Adrenal gland (tissue), 12 donors: ENCODE results near the gene CCDC61. TPM values are rescaled to one million over a fixed set of nuclear protein-coding genes. Genes with fewer than 3 reads are reported as not detected.
A peak's percentile ranks its signal among the peaks of the same experiment; 100 is the strongest.

ENCODE experiments used
- DNase-seq, 7 donors: peaks; one replicate each; pipeline ENCODE4 v3.0.0-alpha.2; 2019 to 2020
- H3K27ac ChIP-seq, 5 donors: fragments of 200-600 bp; sonication (generic) in 4 of 5; 1 replicate in 3 of 5; 2 replicates in 2 of 5; pipeline versions ENCODE4 v1.5.1 to v1.8.0; 2016 to 2020; ENCODE audit warnings: mild to moderate bottlenecking in 1 of 5
- H3K27me3 ChIP-seq: fragments of 200-600 bp; 2 replicates; pipeline ENCODE4 v1.8.0; 2021
- H3K36me3 ChIP-seq, 2 donors: fragments of 200-600 bp; replicated peaks in 1 of 2; 1 replicate in 1 of 2; 2 replicates in 1 of 2; pipeline versions ENCODE4 v1.5.1 to v1.8.0; 2018 to 2022
- H3K4me1 ChIP-seq, 2 donors: fragments of 200-600 bp; replicated peaks in 1 of 2; 1 replicate in 1 of 2; 2 replicates in 1 of 2; pipeline versions ENCODE4 v1.5.1 to v1.8.0; 2018 to 2021
- H3K4me3 ChIP-seq, 4 donors: fragments of 200-600 bp; sonication (generic) in 3 of 4; one replicate each; pipeline ENCODE4 v1.5.1; 2016 to 2018
- H3K9me3 ChIP-seq, 3 donors: fragments of 200-600 bp; sonication (generic) in 1 of 3; replicated peaks in 1 of 3; 1 replicate in 2 of 3; 2 replicates in 1 of 3; pipeline versions ENCODE4 v1.5.1 to v1.8.0; 2016 to 2021
- POLR2A ChIP-seq, 2 donors: fragments of 450-650 bp; IDR thresholded peaks; one replicate each; pipeline ENCODE4 v1.6.1; 2017; ENCODE audit warnings: antibody characterized with exemption in 2 of 2, mild to moderate bottlenecking in 2 of 2, moderate library complexity in 1 of 2
- WGBS, 4 donors: extraction: QIAGEN DNeasy Blood & Tissue Kit in 2 of 4; methylation state at CpG; one replicate each; pipeline versions ENCODE4 v1.1.5 to v1.1.7; 2013 to 2017; 5-methylcytosine and 5-hydroxymethylcytosine counted together
- intact Hi-C, 2 donors: fragments of 100-400 bp; cut with DNase I; formaldehyde crosslinking; loops; one replicate each; pipeline versions ENCODE4 v1.14.1 to v1.15.0; 2022 to 2023
- polyA plus RNA-seq, 3 donors: library from polyadenylated mRNA; stranded (reverse); fragments of 200-250 nt in 2 of 3; fragments of 350-450 nt in 1 of 3; fragmentation: Illumina TruSeq in 1 of 3; extraction: RNeasy Lipid Tissue Mini Kit (QIAGEN cat#74804) in 1 of 3; gene quantifications; one replicate each; pipeline ENCODE4 v1.2.3, GENCODE V29; 2013 to 2014
- total RNA-seq, 9 donors: library from RNA; depleted of rRNA in 4 of 9; stranded (reverse); fragments of >200 nt in 4 of 9; fragments of 120-200 nt in 1 of 9; fragmentation: NEBNext Ultra II Directional in 1 of 9; extraction: Animal tissue kit (Norgen Biotek cat#: 25700) in 1 of 9; gene quantifications; one replicate each; pipeline versions ENCODE4 v1.1.0 to v1.2.4, GENCODE V29; 2013 to 2023
- TF ChIP-seq, protein P1 (sequence below), 6 experiments: fragments of 450-650 bp in 4 of 6; fragments of 200-600 bp in 2 of 6; sonication (generic) in 1 of 6; IDR thresholded peaks; 1 replicate in 5 of 6; 2 replicates in 1 of 6; pipeline versions ENCODE4 v1.5.1 to v1.8.0; 2016 to 2021; ENCODE audit warnings: antibody characterized with exemption in 6 of 6, mild to moderate bottlenecking in 2 of 6, moderate library complexity in 1 of 6
- donor health status: healthy with polysubstance abuse.
- donor health status: Bipolar disorder and iron deficiency.
- donor health status: DM: yes; HTN: yes; CAD: no.
- donor health status: DM: no; HTN: no; CAD: no.
- donor health status: DM: no; HTN: no; CAD: no.
- donor health status: DM: yes; HTN: yes; CAD: no.

The CCDC61 gene
- total and polyA plus RNA-seq, 12 donors: 2.8 to 45.9 (median 15.0) TPM

DNA sequence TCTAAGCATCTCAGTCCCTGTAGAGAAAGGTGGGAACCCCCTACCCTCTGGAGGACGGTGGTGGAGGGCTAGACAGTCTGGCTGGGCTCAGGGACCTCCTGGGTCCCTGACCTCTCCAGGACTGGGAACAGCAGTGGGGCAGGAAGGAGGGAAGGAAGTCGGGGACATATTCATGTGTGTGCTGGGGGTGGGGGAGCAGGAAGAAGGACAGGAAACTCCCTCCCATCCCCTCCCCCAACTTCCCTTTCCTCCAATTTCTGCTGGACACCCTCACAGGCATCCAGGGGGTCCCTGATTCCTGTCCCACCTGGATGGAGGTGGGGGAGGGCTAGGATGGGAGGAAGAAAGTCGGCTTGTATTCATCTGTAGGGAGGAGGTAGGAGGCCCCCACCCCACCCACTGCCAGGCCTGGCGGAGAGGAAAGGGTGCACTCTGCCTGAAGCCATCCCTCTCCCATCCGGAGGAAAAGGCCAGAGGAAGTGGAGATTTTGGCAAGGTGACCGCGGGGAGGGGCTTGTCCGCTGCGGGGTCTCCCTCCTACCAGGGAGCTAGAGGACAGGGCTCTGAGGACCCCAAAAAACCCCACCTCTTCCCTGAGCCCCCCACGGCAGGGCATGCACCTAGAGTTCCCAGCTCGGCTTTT is 23.9 kb upstream of the CCDC61 start:
- no peaks in the 10 kb centered on the region for H3K4me1 ChIP-seq
- peak in 1 of 7 donors; percentile 58 for DNase-seq
- 12 to 19% (median 15%) methylated on average over 6 to 11 of the region's 11 CpGs for WGBS, 4 donors
- intact Hi-C loops: no loop called here
- H3K4me3 ChIP-seq: no peak overlapping the region
- H3K27ac ChIP-seq: peak overlapping the region in 1 of 5 donors; percentile 49
- H3K27me3 ChIP-seq: peaks cover 22% of the 10 kb centered on the region
- H3K36me3 ChIP-seq: no peaks in the 10 kb centered on the region
- H3K9me3 ChIP-seq: no peaks in the 10 kb centered on the region
- TF ChIP-seq, protein P1, sequence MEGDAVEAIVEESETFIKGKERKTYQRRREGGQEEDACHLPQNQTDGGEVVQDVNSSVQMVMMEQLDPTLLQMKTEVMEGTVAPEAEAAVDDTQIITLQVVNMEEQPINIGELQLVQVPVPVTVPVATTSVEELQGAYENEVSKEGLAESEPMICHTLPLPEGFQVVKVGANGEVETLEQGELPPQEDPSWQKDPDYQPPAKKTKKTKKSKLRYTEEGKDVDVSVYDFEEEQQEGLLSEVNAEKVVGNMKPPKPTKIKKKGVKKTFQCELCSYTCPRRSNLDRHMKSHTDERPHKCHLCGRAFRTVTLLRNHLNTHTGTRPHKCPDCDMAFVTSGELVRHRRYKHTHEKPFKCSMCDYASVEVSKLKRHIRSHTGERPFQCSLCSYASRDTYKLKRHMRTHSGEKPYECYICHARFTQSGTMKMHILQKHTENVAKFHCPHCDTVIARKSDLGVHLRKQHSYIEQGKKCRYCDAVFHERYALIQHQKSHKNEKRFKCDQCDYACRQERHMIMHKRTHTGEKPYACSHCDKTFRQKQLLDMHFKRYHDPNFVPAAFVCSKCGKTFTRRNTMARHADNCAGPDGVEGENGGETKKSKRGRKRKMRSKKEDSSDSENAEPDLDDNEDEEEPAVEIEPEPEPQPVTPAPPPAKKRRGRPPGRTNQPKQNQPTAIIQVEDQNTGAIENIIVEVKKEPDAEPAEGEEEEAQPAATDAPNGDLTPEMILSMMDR (IDR thresholded peaks at IDR 0.05): no peak
- no peak for TF ChIP-seq POLR2A (IDR thresholded peaks at IDR 0.05)

DNA sequence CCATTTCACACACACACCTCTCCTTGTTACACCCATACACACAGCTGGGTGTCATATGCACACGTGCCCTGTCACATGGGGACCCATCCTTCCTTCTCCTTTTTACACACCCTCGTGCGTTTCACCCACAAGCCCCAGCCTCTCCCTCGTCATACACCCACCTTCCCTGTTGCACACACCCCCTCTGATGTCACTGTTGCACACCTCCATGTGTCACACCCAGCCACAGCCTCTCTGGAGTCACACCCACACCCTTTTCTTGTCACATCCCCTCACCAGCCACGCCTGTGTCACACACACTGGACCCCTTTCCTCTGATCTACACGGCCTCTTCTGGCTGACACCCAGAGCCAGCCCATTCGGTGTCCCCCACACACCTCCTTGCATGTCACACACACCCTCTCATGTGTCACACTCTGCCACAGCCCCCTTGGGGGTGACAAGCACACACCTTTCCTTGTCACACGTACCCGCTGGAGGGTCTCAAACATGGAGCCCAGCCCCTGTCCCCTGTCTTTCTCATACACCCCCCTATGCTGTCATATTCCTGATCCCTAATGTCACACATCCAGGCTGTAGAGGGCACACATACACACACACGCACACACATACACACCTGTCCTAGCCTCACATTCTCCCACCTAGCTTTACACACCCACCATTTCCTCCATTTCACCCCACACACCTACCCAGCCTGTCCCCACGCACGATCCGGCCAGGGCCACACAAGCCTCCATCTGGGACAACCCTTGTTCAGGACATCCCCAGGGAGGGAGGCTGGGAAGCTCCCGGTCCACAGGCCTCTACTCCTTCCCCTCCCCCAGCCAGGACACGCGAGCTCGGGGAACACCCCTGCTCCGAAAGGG is 23.0 kb upstream of the CCDC61 start:
- Histone ChIP-seq H3K4me3 (peak overlapping the region in 1 of 4 donors; percentile 36), H3K36me3 (no peaks in the 10 kb centered on the region), H3K27me3 (peaks cover 22% of the 10 kb centered on the region), H3K4me1 (no peaks in the 10 kb centered on the region), H3K9me3 (no peaks in the 10 kb centered on the region), H3K27ac (peak overlapping the region in 1 of 5 donors; percentile 40)
- WGBS, 4 donors: 18 to 24% (median 20%) methylated on average over 14 to 18 of the region's 18 CpGs
- DNase-seq: peak in 2 of 7 donors; percentile 22 to 70
- intact Hi-C loops: no loop called here
- TF ChIP-seq, protein P1 (IDR thresholded peaks at IDR 0.05): no peak
- TF ChIP-seq POLR2A (IDR thresholded peaks at IDR 0.05): no peak

DNA sequence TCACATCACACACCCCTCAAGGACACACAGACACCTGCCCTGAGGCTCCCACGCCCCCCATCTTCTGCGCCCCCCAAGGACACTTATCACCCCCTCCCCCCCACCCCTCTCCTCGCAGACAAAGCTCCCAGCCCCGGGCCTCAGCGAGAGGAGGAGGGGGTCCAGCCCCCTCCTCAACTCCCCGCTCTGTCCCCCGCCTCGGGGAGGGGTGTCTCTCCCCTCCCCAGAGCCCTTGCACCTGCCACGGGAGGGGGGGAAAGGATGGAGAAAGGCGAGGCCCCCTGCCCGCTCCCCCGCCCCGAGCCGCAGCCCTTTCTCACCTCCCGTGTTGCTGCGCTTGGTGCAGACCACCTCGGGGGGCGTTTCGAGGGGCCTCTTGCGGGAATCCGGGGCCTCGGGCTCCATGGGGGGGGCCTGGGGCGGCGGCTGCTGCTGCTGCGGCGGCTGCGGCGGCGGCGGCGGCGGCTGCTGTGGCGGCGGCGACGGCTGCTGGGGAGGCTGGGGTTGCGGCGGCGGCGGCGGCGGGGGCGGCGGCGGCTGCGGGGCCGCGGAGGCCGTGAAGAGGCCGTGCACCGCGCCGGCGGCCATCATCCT is 22.2 kb upstream of the CCDC61 start:
- intact Hi-C loops: no loop called here
- WGBS, 4 donors: 0 to 4% (median 1%) methylated on average over 8 to 48 of the region's 54 CpGs; no CpG with 5 or more reads in 1 of the 4 donors
- TF ChIP-seq POLR2A (IDR thresholded peaks at IDR 0.05): no peak
- TF ChIP-seq, protein P1 (IDR thresholded peaks at IDR 0.05): no peak
- no peaks in the 10 kb centered on the region for H3K4me1 ChIP-seq
- H3K9me3 ChIP-seq: no peaks in the 10 kb centered on the region
- no peaks in the 10 kb centered on the region for H3K36me3 ChIP-seq
- no peak for DNase-seq
- peak overlapping the region in 1 of 4 donors; percentile 36 for H3K4me3 ChIP-seq
- peak overlapping the region in 1 of 5 donors; percentile 40 for H3K27ac ChIP-seq
- H3K27me3 ChIP-seq: peaks cover 22% of the 10 kb centered on the region
